Activated CD8-positive, alpha-beta memory T cell treated with anti-CD3 and anti-CD28 coated beads, Interleukin-2, amount 50 U/mL, for 48 hours (primary cell): Measurements from ENCODE around the gene TNKS1BP1.

Experiments
- DNase-seq: peaks from one replicate; pipeline ENCODE4 v3.0.0-alpha.2; 2020

Gene TNKS1BP1

GRCh38 chr11:57251491-57252104 lies 73.2 kb downstream of the TNKS1BP1 start:
- DNase-seq, result no peak

GRCh38 chr11:57251037-57251436 lies 73.7 kb downstream of the TNKS1BP1 start:
- DNase-seq, result no peak
